Fibroblast of villous mesenchyme (primary cell): Measurements from ENCODE around the gene ELP5. TPM values are rescaled to one million over a fixed set of nuclear protein-coding genes. Genes with fewer than 3 reads are reported as not detected.

Experiments used
- DNase-seq: peaks from one replicate; pipeline ENCODE4 v3.0.0-alpha.2; 2010; ENCODE audit warnings: low read depth
- H3K4me3 ChIP-seq: 2 replicates; pipeline ENCODE4 v1.5.1; 2011; ENCODE audit warnings: low read depth, mild to moderate bottlenecking, low read length
- total RNA-seq: library from RNA; depleted of rRNA; stranded (reverse); fragments of >200 nt; gene quantifications from 2 replicates; pipeline ENCODE4 v1.2.3, GENCODE V29; 2012
- TF ChIP-seq, protein P1 (sequence below): IDR thresholded peaks from 2 replicates; pipeline ENCODE4 v1.5.1; 2012; ENCODE audit warnings: low read depth, mild to moderate bottlenecking, low read length; ENCODE audit not compliant: insufficient read depth

The ELP5 gene
- total RNA-seq, 1 donor: 36.3 TPM

DNA sequence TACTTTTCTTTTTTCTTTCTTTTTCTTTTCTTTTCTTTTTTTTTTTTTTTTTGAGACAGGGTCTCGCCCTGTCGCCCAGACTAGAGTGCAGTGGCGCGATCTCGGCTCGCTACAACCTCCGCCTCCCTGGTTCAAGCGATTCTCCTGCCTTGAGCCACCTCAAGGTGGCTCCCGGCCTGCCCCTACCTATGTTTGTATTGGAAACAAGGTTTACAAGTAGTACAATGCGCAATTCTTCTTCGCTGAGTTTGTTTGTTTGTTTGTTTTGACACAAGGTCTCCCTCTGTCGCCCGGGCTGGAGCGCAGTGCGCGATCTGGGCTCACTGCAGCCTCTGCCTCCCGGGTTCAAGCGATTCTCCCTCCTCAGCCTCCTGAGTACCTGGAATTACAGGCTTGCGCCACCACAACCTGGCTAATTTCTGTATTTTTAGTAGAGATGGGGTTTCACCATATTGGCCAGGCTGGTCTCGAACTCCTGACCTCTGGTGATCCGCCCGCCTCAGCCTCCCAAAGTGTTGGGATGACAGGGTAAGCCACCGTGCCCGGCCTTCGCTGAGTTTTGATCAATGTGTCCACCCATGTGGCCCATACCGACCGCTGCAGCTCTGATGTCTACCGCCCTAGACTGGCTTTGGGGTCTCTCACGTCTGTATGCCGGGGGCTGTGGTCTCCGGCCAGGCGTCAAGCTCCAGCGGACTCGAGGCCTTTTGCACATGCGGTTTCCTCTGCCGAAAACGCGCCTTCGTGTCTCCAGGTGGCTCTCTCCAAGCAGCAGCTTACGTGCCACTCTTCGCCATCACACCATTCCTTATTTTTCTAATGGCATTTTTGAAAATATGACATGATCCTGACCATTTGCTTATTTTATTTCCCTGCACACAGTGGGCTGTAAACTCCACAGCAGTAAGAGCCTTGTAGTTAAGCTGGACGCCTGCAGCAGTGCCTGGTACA, 43.5 kb downstream of the ELP5 start:
- TF ChIP-seq, protein P1, sequence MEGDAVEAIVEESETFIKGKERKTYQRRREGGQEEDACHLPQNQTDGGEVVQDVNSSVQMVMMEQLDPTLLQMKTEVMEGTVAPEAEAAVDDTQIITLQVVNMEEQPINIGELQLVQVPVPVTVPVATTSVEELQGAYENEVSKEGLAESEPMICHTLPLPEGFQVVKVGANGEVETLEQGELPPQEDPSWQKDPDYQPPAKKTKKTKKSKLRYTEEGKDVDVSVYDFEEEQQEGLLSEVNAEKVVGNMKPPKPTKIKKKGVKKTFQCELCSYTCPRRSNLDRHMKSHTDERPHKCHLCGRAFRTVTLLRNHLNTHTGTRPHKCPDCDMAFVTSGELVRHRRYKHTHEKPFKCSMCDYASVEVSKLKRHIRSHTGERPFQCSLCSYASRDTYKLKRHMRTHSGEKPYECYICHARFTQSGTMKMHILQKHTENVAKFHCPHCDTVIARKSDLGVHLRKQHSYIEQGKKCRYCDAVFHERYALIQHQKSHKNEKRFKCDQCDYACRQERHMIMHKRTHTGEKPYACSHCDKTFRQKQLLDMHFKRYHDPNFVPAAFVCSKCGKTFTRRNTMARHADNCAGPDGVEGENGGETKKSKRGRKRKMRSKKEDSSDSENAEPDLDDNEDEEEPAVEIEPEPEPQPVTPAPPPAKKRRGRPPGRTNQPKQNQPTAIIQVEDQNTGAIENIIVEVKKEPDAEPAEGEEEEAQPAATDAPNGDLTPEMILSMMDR: no peak
- no peak overlapping the region for H3K4me3 ChIP-seq
- DNase-seq: no peak

DNA sequence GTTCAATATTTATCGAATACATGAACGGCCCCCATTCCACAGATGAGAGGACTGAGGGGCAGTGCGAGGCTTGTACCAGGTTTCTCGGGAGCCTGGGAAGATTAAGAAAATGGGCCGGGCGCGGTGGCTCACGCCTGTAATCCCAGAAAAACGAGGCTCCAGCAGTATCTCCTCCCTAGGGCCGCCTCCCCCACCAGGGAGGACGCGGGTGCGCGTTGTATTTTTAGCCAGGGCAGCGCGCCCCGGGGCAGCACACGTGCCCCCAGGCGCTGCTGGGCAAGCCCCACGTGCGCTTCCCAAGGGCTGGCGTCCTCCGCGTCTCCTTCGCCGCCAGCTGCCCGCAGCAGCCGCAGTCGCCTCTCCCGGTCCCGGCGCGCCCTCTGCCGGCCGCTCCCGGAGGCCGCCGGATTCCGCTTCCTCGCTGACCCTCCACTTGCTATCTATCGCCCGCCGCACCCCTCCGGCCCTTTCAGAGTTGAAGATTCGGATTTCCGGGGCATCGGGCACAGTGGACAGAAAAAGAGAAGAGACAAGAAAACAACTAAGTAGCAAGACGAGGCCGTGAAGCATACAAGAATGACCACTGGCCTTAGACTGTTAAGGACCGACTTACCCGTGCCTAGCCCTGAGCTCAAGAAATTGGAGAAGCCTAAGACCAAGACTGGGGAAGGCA, 44.3 kb downstream of the ELP5 start:
- peak; percentile 83 for DNase-seq
- no peak overlapping the region for H3K4me3 ChIP-seq
- TF ChIP-seq, protein P1: peak; percentile 93

DNA sequence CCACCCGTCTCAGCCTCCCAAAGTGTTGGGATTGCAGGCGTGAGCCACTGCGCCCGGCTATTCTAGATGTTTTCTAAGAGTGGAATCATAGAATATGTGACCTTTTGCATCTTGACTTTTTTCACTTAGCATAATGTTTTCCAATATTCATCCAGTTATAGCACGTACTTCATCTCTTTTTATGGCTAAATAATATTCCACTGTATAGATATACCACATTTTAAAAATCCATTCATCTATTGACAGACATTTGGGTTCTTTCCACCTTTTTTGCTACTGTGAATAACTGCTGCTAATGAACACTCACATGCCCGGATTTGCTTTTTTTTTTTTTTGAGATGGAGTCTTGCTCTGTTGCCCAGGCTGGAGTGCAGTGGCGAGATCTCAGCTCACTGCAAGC, 52.2 kb downstream of the ELP5 start:
- DNase-seq: no peak
- TF ChIP-seq, protein P1: no peak
- no peak overlapping the region for H3K4me3 ChIP-seq

DNA sequence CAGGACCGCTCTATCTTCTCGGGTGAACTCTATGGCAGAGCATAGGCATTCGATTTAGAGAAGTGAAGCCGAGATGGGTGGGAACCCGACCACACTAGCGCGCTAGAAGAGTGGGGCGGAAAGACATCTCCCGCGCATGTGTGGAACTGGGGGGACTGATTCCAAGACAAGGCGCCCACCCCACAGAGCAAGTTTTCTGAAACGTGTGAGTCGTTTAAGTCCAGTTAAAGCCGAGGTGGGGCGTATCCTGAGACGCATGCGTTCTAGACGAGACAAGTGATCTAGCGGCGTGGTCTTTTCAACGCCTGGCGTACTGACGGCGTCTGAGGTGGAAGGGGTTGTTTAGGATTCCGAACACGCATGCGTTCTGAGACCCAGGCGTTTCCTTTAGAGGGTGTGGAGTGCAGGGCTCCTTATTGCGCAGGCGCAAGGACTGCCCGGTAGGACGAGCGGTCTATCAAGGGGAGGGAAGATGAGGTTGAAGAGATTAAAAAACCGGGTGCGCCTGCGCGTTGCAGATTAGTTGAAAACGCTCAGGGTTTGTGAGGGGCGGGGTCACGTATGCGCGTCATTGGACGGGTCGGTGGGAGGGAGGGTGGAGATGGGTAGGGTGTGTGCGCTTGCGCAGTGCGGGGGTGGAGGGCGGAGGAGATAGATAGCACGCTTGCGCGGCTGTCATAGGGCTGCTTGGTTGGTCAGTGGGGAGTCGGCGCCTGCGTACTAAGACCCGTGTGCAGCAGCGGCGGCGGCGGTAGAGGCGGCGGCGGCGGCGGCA, 55.1 kb downstream of the ELP5 start, which contains the start of gene EIF5A:
Gene EIF5A, plus strand, starts transcription at position 718 of the 775 bp plus-strand sequence. CDS start 2,008 bp downstream, outside the sequence.
- peak within 1 kb of the TSS; percentile 75 for H3K4me3 ChIP-seq
- DNase-seq: peak; percentile 100
- TF ChIP-seq, protein P1: no peak

DNA sequence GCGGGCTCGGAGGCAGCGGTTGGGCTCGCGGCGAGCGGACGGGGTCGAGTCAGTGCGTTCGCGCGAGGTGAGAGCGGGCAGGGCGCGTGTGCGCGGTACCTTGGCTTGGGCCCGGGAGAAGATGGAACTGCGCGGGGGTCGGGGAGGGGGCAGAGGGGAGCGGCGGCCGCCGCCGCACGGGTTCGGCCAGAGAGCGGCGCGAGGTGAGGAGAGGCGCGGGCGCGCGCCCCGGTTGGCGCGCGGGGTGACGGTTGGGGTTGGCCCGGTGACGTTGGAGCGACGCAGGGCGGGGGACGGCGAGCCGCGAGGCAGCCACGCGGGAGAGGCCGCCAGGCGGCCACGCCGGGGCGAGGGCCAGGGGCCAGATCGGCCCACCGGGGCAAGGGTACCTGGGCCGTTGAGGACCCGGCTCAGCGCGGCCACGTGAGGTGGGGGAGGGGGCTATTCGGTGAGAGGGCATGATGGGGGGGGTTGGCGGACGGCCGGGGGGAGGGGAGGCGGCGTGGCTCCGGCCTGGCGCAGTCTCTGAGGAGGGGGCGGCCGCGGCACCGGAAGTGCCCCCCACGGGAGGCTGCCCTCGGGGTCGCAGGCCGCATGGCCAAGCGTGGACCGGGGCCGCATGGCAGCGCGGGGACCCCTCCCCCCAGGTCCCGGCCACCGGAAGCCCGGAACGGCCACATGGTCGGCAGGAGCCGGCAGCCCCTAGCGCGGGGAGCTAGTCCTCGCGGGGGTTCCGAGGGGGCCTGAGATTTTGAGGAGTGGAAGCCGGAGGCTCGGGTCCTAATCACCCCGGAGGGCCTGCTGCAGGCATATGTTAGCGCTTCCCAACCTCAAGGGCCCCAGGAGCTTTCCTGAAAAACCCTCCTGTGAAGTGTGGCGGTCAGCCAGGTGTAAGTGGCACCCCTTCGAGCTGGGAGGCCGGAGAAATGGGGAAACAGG, 55.9 kb downstream of the ELP5 start:
- DNase-seq: peak; percentile 36
- TF ChIP-seq, protein P1: no peak
- peak overlapping the region; percentile 75 for H3K4me3 ChIP-seq
